HG03139 (cell line): Measurements from ENCODE around the gene CDCA4.
"Not testable (repeated sequence)": the region's sequence is repeated elsewhere in the genome, so short reads cannot be mapped to it uniquely, and the experiment has no call there.

Experiments used
- ATAC-seq: cut with Tn5 transposase; IDR thresholded peaks from one replicate; pipeline ENCODE4 v1.9.1; 2021; ENCODE audit not compliant: unreplicated experiment

The CDCA4 gene

GRCh38 chr14:105034315-105035039 is 13.6 kb upstream of the CDCA4 start:
- ATAC-seq: no peak

GRCh38 chr14:105033412-105033900 is 12.6 kb upstream of the CDCA4 start:
- not testable (repeated sequence) for ATAC-seq

- ATAC-seq: not testable (repeated sequence)
Measured at GRCh38 chr14:105032451-105032901, 11.6 kb upstream of the CDCA4 start.

GRCh38 chr14:105030836-105031396 is 10.0 kb upstream of the CDCA4 start:
- no peak for ATAC-seq

- ATAC-seq: no peak
Measured at GRCh38 chr14:105030194-105030593, 9.3 kb upstream of the CDCA4 start.

GRCh38 chr14:105029402-105029801 is 8.5 kb upstream of the CDCA4 start:
- ATAC-seq: no peak

- ATAC-seq: no peak
Measured at GRCh38 chr14:105028251-105028927, 7.5 kb upstream of the CDCA4 start.

GRCh38 chr14:105027718-105028117 is 6.8 kb upstream of the CDCA4 start:
- not testable (repeated sequence) for ATAC-seq

- ATAC-seq: no peak
Measured at GRCh38 chr14:105026802-105027563, 6.1 kb upstream of the CDCA4 start.

- ATAC-seq: no peak
Measured at GRCh38 chr14:105026033-105026785, 5.3 kb upstream of the CDCA4 start.

GRCh38 chr14:105025429-105025828 is 4.5 kb upstream of the CDCA4 start:
- ATAC-seq: no peak

- no peak for ATAC-seq
Measured at GRCh38 chr14:105023791-105024480, 3.1 kb upstream of the CDCA4 start.

- no peak for ATAC-seq
Measured at GRCh38 chr14:105023144-105023543, 2.3 kb upstream of the CDCA4 start.

GRCh38 chr14:105022276-105022670 is 1.4 kb upstream of the CDCA4 start:
- ATAC-seq: no peak

- ATAC-seq: no peak
Measured at GRCh38 chr14:105021656-105022275, 883 bp upstream of the CDCA4 start.

- ATAC-seq: peak; percentile 14
Measured at GRCh38 chr14:105019861-105020814, 745 bp downstream of the CDCA4 start.

- no peak for ATAC-seq
Measured at GRCh38 chr14:105018414-105018813, 2.5 kb downstream of the CDCA4 start.

GRCh38 chr14:105015905-105016304 is 5.0 kb downstream of the CDCA4 start:
- ATAC-seq: no peak
